ENCODE measurements around the gene OR51B4.
"Not testable (repeated sequence)": the region's sequence is repeated elsewhere in the genome, so short reads cannot be mapped to it uniquely, and the experiment has no call there.

OR51B4 gene

GRCh38 chr11:5294342-5294995, 7.3 kb downstream of the OR51B4 start:
- DNase-seq (ENCODE audit: low read depth in 2 of 2, low spot score in 1 of 2) = not testable (repeated sequence)

- no peak for DNase-seq (ENCODE audit: low read depth in 2 of 2, low spot score in 1 of 2)
Measured at GRCh38 chr11:5293028-5293427, 8.7 kb downstream of the OR51B4 start.

GRCh38 chr11:5291207-5291838, 10.4 kb downstream of the OR51B4 start:
- DNase-seq (ENCODE audit: low read depth in 2 of 2, low spot score in 1 of 2) = no peak

GRCh38 chr11:5290106-5290505, 11.6 kb downstream of the OR51B4 start:
- DNase-seq (ENCODE audit: low read depth in 2 of 2, low spot score in 1 of 2) = no peak

DNA sequence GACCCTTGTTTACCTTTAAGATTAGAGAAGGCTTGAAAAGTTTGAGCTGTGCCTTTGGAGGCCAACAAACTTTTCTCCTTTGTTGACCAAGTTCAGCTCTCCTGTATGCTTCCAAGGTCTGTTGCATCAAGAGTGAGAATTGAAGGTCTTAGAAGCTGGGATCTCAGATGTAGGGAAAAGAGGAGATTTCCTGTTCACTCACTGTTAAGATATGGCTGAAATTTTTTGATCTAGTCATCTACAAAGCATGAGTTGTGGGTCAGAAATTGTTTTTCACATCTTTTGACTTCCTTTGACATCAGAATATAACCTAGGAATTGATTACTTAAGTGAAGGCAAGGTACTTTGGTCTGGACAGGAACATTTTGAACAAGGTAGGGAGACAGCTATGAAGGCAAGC, 12.1 kb downstream of the OR51B4 start:
- no peak for DNase-seq (ENCODE audit: low read depth in 2 of 2, low spot score in 1 of 2)

DNA sequence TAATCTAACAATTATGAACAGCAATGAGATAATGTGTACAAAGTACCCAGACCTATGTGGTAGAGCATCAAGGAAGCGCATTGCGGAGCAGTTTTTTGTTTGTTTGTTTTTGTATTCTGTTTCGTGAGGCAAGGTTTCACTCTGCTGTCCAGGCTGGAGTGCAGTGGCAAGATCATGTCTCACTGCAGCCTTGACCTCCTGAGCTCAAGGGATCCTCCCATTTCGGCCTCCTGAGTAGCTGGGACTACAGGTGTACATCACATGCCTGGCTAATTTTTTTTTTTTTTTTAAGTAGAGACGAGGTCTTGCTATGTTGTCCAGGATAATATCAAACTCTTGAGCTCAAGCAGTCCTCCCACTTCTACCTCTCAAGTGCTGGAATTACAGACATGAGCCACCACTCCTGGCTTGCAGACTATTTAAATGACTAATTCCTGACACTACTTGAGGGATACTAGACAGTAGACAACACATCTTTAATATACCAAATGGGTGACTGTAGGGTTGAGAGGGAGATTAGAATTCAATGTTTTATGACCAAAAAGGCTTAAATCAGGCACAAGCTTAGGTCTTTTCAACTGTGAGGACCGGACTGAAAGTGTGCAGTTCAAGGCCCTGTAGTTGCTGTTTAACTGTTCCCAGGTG, 12.7 kb downstream of the OR51B4 start:
- DNase-seq (ENCODE audit: low read depth in 2 of 2, low spot score in 1 of 2) = no peak

DNA sequence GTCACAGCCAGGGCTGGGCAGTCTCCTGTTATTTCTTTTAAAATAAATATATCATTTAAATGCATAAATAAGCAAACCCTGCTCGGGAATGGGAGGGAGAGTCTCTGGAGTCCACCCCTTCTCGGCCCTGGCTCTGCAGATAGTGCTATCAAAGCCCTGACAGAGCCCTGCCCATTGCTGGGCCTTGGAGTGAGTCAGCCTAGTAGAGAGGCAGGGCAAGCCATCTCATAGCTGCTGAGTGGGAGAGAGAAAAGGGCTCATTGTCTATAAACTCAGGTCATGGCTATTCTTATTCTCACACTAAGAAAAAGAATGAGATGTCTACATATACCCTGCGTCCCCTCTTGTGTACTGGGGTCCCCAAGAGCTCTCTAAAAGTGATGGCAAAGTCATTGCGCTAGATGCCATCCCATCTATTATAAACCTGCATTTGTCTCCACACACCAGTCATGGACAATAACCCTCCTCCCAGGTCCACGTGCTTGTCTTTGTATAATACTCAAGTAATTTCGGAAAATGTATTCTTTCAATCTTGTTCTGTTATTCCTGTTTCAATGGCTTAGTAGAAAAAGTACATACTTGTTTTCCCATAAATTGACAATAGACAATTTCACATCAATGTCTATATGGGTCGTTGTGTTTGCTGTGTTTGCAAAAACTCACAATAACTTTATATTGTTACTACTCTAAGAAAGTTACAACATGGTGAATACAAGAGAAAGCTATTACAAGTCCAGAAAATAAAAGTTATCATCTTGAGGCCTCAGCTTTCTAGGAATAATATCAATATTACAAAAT, 13.4 kb downstream of the OR51B4 start:
- no peak for DNase-seq (ENCODE audit: low read depth in 2 of 2, low spot score in 1 of 2)

- no peak for DNase-seq (ENCODE audit: low read depth in 2 of 2, low spot score in 1 of 2)
Measured at GRCh38 chr11:5286901-5287300, 14.8 kb downstream of the OR51B4 start.

- no peak for DNase-seq (ENCODE audit: low read depth in 2 of 2, low spot score in 1 of 2)
Measured at GRCh38 chr11:5286351-5286750, 15.4 kb downstream of the OR51B4 start.

DNA sequence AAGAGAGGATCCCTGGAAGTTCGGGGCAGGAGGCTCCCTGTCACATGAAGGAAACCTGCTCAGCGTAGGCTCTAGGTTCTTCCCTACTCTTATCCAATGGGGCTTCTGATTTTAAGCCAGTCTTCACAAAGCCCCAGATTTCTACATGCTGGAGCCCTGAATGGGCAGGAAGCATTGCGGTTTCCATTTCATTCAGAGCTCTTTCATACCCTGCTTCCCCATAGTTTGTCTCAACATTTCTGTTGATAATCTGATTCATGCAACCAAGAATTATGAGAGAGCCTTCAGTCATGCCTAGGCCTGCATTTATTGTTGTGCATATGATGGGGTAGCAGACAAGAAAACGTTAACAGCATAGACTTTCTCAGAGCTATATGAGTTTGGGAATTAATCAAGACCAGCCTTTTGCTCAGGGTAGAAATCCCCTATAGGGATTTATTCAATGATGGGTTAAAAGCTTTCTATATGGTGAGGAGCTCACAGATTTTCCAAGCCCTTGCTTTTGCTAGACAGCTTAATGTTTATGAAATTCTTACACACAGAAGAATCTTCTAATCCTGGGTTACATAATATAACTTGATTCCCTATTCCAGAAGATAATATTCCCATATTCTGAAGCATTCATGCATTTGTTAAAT, 15.9 kb downstream of the OR51B4 start:
- DNase-seq (ENCODE audit: low read depth in 2 of 2, low spot score in 1 of 2) = no peak

DNA sequence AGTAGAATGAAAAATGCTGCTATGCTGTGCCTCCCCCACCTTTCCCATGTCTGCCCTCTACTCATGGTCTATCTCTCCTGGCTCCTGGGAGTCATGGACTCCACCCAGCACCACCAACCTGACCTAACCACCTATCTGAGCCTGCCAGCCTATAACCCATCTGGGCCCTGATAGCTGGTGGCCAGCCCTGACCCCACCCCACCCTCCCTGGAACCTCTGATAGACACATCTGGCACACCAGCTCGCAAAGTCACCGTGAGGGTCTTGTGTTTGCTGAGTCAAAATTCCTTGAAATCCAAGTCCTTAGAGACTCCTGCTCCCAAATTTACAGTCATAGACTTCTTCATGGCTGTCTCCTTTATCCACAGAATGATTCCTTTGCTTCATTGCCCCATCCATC, 17.1 kb downstream of the OR51B4 start:
- DNase-seq (ENCODE audit: low read depth in 2 of 2, low spot score in 1 of 2) = no peak

GRCh38 chr11:5283882-5284281, 17.9 kb downstream of the OR51B4 start:
- no peak for DNase-seq (ENCODE audit: low read depth in 2 of 2, low spot score in 1 of 2)

DNA sequence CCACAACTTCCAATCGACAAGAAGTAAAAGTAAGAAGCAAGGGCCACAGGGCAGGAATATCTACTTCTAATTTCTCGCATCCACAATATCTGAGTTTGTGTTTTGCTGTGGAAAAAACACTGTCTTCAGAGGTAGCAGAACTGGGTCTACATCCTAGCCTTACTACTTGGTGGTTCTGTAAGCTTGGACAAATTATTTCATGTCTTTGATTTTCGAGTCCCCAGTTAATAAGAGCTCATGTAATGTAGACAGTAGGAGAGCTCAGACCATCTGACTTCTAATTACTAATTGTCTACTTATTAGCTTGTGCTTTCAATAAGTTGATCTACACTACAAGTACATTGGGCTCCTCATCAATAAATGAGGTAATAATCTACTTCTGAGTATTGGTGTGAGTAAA, 18.7 kb downstream of the OR51B4 start:
- DNase-seq (ENCODE audit: low read depth in 2 of 2, low spot score in 1 of 2) = no peak

GRCh38 chr11:5282628-5283027, 19.1 kb downstream of the OR51B4 start:
- DNase-seq (ENCODE audit: low read depth in 2 of 2, low spot score in 1 of 2) = no peak

DNA sequence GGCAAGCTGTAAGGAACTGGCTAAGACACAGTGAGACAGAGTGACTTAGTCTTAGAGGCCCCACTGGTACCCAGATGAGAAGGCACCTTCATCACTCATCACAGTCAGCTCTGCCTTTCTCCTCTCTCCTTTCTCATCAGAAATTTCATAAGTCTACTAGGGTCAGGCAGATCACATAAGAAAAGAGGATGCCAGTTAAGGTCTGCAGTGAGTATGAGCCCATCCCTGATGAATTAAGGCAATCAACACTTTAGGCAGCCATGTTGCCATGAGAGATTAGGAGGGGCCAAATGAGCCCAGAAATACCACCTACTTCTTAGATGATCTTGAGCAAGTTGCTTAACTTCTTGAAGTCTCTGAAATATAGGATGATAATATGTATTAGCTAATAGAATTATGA, 20.1 kb downstream of the OR51B4 start:
- no peak for DNase-seq (ENCODE audit: low read depth in 2 of 2, low spot score in 1 of 2)

DNA sequence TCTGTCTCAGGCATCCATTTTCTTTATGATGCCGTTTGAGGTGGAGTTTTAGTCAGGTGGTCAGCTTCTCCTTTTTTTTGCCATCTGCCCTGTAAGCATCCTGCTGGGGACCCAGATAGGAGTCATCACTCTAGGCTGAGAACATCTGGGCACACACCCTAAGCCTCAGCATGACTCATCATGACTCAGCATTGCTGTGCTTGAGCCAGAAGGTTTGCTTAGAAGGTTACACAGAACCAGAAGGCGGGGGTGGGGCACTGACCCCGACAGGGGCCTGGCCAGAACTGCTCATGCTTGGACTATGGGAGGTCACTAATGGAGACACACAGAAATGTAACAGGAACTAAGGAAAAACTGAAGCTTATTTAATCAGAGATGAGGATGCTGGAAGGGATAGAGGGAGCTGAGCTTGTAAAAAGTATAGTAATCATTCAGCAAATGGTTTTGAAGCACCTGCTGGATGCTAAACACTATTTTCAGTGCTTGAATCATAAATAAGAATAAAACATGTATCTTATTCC, 21.1 kb downstream of the OR51B4 start:
- no peak for DNase-seq (ENCODE audit: low read depth in 2 of 2, low spot score in 1 of 2)

DNA sequence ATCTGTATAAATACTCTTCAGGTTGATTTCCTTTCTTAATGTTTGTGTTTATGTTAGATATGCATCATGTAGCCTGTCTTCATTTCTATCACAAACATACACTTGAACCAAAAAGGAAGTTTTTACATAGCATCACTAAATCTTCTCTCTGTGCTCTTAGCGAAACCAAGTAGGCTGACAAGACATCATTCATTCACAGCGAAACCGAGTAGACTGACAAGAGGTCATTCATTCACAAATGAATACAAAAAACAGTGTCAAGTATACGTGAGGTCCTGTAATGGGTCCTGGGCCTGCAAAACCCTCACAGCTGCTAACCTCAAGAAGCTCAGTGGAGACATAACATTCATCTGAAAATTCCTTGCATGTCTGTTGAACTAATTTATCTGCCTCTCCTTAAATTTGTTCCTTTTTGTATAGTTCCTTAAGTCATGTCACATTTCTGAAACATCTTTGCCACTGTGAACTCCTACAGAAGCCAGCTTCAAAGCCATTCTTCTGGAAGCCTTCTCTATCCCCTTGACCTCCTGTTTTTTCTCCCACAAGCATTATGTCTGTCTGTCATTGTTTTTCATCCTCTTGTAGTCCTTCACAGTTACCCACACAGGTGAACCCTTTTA, 22.2 kb downstream of the OR51B4 start:
- no peak for DNase-seq (ENCODE audit: low read depth in 2 of 2, low spot score in 1 of 2)

GRCh38 chr11:5277807-5278382, 23.9 kb downstream of the OR51B4 start:
- no peak for DNase-seq (ENCODE audit: low read depth in 2 of 2, low spot score in 1 of 2)

DNA sequence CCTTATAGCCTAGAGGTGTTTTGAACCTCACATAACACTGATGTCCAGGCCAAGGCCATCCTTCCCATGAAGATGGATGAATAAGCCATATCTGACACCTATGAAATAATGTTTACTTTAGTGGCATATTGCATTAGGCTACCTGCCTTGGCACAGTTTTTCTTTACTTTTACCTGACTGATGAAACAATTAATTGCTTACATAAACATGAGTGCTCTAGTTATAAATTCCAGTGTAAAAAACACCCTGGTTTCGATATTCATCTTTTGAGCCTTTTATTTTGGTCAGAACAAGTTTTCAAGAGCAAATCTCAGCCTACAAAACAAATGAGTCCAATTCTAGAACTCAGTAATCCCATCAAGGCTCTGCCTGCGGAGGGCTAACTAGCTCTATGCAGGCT, 25.0 kb downstream of the OR51B4 start:
- no peak for DNase-seq (ENCODE audit: low read depth in 2 of 2, low spot score in 1 of 2)

- no peak for DNase-seq (ENCODE audit: low read depth in 2 of 2, low spot score in 1 of 2)
Measured at GRCh38 chr11:5275369-5276110, 26.2 kb downstream of the OR51B4 start.
